Large intestine (tissue), 3 donors: ENCODE data around the gene CHCHD5. TPM values are rescaled to one million over a fixed set of nuclear protein-coding genes. Genes with fewer than 3 reads are reported as not detected.

ENCODE experiments used
- DNase-seq, 2 donors: peaks; one replicate each; pipeline versions ENCODE4 v3.0.0 to v3.0.0-alpha.2; 2013
- H3K27ac ChIP-seq: one replicate; pipeline ENCODE4 v1.5.1; 2013; ENCODE audit warnings: low read length
- H3K27me3 ChIP-seq: 2 replicates; pipeline ENCODE4 v1.6.1; 2013; ENCODE audit warnings: low read length; ENCODE audit not compliant: control insufficient read depth, insufficient read depth
- H3K36me3 ChIP-seq: 2 replicates; pipeline ENCODE4 v1.6.1; 2013; ENCODE audit warnings: low read length; ENCODE audit not compliant: control insufficient read depth, insufficient read depth
- H3K4me1 ChIP-seq: one replicate; pipeline ENCODE4 v1.6.1; 2013; ENCODE audit warnings: low read length; ENCODE audit not compliant: control insufficient read depth, insufficient read depth
- H3K4me3 ChIP-seq: one replicate; pipeline ENCODE4 v1.5.1; 2013; ENCODE audit warnings: low read length
- H3K9me3 ChIP-seq: one replicate; pipeline ENCODE4 v1.6.1; 2013; ENCODE audit warnings: mild to moderate bottlenecking, low read depth, low read length, moderate library complexity; ENCODE audit not compliant: control insufficient read depth
- WGBS: methylation state at CpG from one replicate; pipeline ENCODE4 v1.1.5; 2013; ENCODE audit warnings: low lambda C conversion rate; ENCODE audit not compliant: insufficient coverage; 5-methylcytosine and 5-hydroxymethylcytosine counted together
- polyA plus RNA-seq: library from polyadenylated mRNA; unstranded; fragments of 120-200 nt; gene quantifications from one replicate; pipeline ENCODE4 v1.2.1, GENCODE V29; 2013

CHCHD5 gene
- polyA plus RNA-seq, 1 donor = 27.4 TPM

DNA sequence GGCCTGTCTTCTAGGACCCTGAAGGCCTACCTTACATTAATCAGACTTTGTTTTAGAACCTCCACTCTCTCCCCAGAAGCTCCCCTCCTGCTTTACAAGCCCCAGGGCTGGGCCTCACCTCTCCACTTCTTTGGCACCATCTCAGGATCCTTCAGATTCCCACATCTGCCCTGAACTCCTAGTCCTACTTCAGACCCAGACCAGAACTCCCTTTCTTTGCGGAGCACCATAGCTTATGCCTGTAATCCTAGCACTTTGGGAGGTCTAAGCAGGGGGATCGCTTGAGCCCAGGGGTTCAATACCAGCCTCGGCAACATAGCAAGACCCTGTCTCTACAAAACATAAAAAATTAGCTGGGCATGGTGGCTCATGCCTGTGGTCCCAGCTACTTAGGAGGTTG lies 991 bp downstream of the CHCHD5 start:
- WGBS = no CpG with 5 or more reads among the region's 3 CpGs

DNA sequence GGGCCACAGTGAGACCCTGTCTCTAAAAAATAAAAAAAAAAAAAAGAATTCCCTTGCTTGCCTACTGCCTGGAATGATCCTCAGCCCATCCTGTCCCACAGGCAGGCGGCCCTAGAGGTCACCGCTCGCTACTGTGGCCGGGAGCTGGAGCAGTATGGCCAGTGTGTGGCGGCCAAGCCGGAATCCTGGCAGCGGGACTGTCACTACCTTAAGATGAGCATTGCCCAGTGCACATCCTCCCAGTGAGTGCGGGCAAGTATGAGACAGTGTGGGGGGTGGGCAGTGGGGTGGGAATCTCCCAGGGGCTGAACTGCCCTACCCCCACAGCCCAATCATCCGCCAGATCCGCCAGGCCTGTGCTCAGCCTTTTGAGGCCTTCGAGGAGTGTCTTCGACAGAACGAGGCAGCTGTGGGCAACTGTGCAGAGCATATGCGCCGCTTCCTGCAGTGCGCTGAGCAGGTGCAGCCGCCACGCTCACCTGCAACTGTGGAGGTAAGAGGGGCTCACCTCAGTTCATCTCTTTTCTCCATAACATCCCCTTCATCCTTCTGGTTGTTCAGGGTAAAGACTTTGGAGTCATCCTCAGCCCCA lies 1.6 kb downstream of the CHCHD5 start:
- Histone ChIP-seq H3K36me3 (peaks cover 30% of the 10 kb centered on the region), H3K9me3 (no peaks in the 10 kb centered on the region), H3K4me1 (peaks cover 15% of the 10 kb centered on the region), H3K4me3 (no peak overlapping the region), H3K27me3 (no peaks in the 10 kb centered on the region), H3K27ac (no peak overlapping the region)
- WGBS = no CpG with 5 or more reads among the region's 18 CpGs
- DNase-seq = no peak

More for the DNA sequence above, 991 bp downstream of the CHCHD5 start:
- Histone ChIP-seq H3K4me3 (peak overlapping the region; percentile 72), H3K36me3 (peaks cover 26% of the 10 kb centered on the region), H3K4me1 (peaks cover 15% of the 10 kb centered on the region), H3K27me3 (no peaks in the 10 kb centered on the region), H3K27ac (peak overlapping the region; percentile 99), H3K9me3 (no peaks in the 10 kb centered on the region)
- no peak for DNase-seq

DNA sequence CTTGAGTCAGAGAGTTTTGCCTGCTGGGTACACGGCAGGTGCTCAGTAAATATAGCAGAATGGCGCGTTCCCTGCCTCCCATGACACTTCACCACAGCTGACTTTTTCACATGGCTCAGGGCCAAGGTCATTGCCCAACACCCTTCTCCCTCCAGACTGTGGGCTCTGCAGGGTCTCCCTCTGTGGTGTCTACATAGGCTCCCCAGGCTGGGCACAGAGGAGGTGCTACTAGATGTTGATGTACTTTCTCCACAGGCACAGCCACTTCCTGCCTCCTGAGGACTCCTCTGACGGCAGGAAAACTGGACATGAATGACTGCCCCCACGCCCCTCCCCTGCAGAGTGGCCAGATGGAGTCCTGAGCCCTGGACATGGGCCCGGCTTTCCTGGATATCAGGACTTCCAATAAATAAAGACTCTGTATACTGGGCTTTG lies 4.2 kb downstream of the CHCHD5 start:
- WGBS = no CpG with 5 or more reads among the region's 6 CpGs
- peaks cover 8% of the 10 kb centered on the region for H3K4me1 ChIP-seq
- H3K36me3 ChIP-seq = peaks cover 31% of the 10 kb centered on the region
- DNase-seq = no peak
- H3K27me3 ChIP-seq = no peaks in the 10 kb centered on the region
- H3K4me3 ChIP-seq = no peak overlapping the region
- no peaks in the 10 kb centered on the region for H3K9me3 ChIP-seq
- H3K27ac ChIP-seq = no peak overlapping the region

DNA sequence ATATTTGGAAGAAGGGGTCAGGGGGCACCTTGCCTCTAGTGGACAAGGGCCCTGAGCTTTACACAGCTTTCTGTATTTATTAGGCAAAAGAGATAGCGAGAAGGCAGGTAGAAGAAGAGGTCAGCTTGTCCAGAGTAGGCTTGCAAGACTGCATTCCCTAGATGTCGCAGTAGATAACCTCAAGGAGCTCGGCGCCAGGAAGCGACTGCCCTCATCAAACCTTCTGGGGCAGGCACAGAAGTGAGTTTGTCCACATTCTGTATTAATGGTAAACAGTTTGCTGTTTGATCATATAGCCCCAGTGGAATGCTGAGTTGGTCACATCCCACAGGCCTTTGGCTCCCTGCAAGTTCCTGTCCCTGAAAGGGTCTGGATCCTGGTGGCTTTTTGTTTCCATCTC lies 7.0 kb downstream of the CHCHD5 start:
- peaks cover 25% of the 10 kb centered on the region for H3K36me3 ChIP-seq
- WGBS = no CpG with 5 or more reads among the region's 5 CpGs
- H3K4me1 ChIP-seq = no peaks in the 10 kb centered on the region
- no peak overlapping the region for H3K27ac ChIP-seq
- H3K9me3 ChIP-seq = no peaks in the 10 kb centered on the region
- H3K4me3 ChIP-seq = no peak overlapping the region
- DNase-seq = no peak
- no peaks in the 10 kb centered on the region for H3K27me3 ChIP-seq

DNA sequence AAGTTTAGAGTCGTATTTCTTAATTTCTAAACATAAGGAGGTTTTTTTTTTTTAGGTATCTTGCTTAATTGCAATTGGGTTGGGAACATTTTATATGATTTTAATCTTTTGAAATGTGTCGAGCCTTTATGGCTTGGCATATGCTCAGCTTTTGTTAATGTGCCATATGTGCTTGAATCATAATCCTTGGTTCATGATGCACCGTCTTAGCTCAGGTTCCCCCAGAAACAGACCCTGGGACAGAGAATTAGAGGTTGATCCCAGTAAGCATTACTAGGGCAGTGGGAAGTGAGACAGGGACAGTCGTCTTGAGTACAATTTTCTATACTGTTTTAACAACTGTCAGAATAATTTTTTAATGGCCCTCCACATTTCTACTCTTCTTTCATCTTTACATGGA lies 9.3 kb downstream of the CHCHD5 start:
- H3K36me3 ChIP-seq = peaks cover 9% of the 10 kb centered on the region
- no CpG with 5 or more reads among the region's 4 CpGs for WGBS
- H3K27ac ChIP-seq = no peak overlapping the region
- H3K9me3 ChIP-seq = no peaks in the 10 kb centered on the region
- no peaks in the 10 kb centered on the region for H3K27me3 ChIP-seq
- H3K4me1 ChIP-seq = no peaks in the 10 kb centered on the region
- no peak for DNase-seq
- no peak overlapping the region for H3K4me3 ChIP-seq

DNA sequence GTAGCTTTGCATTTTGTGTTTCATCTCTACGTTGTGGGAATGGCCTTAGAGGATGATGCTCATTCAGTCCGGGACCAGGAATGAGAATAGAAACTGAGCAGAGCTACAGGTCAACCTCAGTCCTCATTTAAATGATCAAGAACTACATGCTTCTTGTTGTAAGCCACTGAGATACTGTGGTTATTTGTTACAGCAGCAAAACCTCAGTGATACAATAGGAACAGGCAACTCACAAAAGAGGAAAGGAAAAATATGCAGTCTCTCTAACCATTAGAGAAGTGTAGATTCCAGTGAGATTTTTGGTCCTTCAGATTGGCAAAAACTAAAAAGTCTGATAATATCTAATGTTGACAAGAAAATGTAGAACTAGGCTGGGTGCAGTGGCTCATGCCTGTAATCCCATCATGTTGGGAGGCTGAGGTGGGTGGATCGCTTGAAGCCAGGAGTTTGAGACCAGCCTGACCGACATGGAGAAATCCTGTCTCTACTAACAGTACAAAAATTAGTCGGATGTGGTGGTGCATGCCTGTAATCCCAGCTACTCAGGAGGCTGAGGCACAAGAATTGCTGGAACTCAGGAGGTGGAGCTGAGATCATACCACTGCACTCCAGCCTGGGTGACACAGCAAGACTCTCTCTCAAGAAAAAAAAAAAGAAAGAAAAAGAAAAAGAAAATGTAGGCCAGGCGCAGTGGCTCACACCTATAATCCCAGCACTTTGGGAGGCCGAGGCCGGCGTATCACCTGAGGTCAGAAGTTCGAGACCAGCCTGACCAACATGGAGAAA lies 13.3 kb downstream of the CHCHD5 start:
- H3K36me3 ChIP-seq = no peaks in the 10 kb centered on the region
- no peak overlapping the region for H3K4me3 ChIP-seq
- no peaks in the 10 kb centered on the region for H3K9me3 ChIP-seq
- no peaks in the 10 kb centered on the region for H3K27me3 ChIP-seq
- no peak overlapping the region for H3K27ac ChIP-seq
- no peaks in the 10 kb centered on the region for H3K4me1 ChIP-seq
- 83% methylated on average over 2 of the region's 10 CpGs for WGBS
- no peak for DNase-seq

DNA sequence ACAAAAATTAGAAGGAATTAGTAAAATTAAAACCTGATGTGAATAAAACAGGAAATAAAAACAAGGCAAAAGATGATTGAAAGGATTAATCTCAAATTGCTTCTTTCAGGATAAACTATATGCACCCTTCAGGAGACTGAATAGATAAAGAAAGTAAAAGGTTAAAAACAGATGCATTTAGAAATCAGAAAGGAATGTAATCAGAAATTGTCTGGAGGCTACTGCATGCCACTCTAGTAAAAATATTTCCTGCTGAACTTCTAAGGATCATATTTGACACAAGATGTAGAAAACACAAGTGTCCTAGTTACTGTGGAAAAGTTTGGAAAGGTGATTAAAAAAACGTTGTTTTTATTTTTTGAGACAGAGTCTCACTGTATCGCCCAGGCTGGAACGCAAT lies 16.2 kb downstream of the CHCHD5 start:
- Histone ChIP-seq H3K27me3 (no peaks in the 10 kb centered on the region), H3K4me1 (no peaks in the 10 kb centered on the region), H3K4me3 (no peak overlapping the region), H3K36me3 (no peaks in the 10 kb centered on the region), H3K9me3 (no peaks in the 10 kb centered on the region), H3K27ac (no peak overlapping the region)
- no peak for DNase-seq
- WGBS = no CpG with 5 or more reads among the region's 3 CpGs

DNA sequence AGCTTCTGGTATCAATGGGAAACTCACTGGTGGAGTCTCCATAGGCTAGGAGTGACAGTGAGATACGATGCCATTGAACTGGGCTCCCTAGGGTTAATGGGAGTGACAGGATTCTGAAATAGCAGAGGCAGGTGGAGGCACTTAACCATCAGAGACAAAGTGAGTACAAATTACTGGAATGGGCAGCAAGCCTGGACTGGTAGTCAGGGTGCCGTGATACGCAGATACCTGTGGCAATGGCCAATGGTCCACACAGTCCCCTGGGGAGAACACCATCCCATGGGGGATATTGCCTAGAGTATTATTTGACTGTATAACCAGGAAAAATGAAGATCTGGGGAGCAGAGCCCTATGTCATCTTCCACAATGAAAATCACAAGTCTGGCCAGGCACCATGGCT lies 17.3 kb downstream of the CHCHD5 start:
- no peaks in the 10 kb centered on the region for H3K4me1 ChIP-seq
- no peak overlapping the region for H3K4me3 ChIP-seq
- no peak overlapping the region for H3K27ac ChIP-seq
- no CpG with 5 or more reads among the region's 3 CpGs for WGBS
- H3K36me3 ChIP-seq = no peaks in the 10 kb centered on the region
- no peaks in the 10 kb centered on the region for H3K9me3 ChIP-seq
- no peak for DNase-seq
- H3K27me3 ChIP-seq = no peaks in the 10 kb centered on the region

DNA sequence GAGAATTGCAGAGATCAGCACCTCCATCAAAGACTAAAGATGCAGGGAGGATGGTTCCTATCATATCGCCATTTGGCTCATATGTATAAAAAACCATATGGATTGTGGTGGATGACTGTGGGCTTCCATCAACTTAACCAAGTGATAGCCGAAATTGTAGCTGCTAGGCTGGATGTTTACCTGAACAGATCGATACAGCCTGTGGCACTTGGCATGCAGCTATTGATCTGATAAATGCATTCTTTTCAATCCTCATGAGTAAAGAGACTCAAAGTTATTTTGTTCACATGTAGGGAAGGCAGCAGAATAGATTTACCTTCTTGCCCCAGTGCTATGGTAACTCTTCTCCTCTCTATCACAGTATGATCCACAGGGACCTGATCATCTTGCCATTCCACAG lies 18.5 kb downstream of the CHCHD5 start:
- H3K4me3 ChIP-seq = no peak overlapping the region
- no peaks in the 10 kb centered on the region for H3K4me1 ChIP-seq
- WGBS = no CpG with 5 or more reads among the region's 3 CpGs
- no peak for DNase-seq
- no peaks in the 10 kb centered on the region for H3K9me3 ChIP-seq
- H3K36me3 ChIP-seq = no peaks in the 10 kb centered on the region
- H3K27me3 ChIP-seq = no peaks in the 10 kb centered on the region
- H3K27ac ChIP-seq = no peak overlapping the region

DNA sequence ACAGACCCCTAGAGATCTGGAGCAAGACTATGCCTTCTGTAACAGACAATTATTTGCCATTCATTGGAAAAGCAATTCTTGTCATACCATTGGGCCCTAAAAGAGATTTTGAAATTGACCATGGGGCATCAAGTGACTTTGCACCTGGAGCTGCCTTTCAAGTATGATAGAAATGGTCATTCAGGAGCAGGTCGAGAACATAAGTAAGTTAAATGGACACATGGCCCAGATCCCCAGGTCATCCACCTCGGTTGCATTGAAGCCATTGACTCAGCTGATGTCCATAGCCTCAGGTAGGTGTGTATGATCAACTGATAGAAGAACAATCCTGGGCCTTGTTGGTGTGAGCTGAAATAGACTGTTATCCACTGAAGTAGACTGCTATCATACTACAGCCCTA lies 19.3 kb downstream of the CHCHD5 start:
- Histone ChIP-seq H3K27ac (no peak overlapping the region), H3K4me3 (no peak overlapping the region), H3K36me3 (no peaks in the 10 kb centered on the region), H3K9me3 (no peaks in the 10 kb centered on the region), H3K27me3 (no peaks in the 10 kb centered on the region), H3K4me1 (no peaks in the 10 kb centered on the region)
- no peak for DNase-seq
- whole genome bisulfite sequencing = no CpG with 5 or more reads among the region's 2 CpGs

DNA sequence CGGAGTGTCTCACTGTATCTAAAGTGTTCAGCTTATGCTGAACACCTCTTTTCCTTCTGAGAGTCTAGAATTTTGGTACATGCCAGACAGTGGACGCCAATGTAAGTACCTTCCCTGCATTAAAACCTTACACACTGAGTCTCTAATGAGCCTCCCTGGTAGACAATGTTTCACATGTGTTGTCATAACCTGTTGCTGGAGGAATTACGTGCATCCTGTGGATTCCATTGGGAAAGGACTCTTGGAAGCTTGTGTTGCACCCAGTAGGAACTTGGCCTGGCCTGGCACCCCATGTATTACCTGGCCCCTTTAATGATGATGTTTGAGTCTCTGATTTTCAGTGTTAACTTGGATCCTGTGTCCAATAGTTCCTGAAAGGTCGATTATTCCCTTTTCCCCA lies 20.5 kb downstream of the CHCHD5 start:
- no peaks in the 10 kb centered on the region for H3K36me3 ChIP-seq
- no peak for DNase-seq
- no peak overlapping the region for H3K27ac ChIP-seq
- no peaks in the 10 kb centered on the region for H3K4me1 ChIP-seq
- H3K4me3 ChIP-seq = no peak overlapping the region
- whole genome bisulfite sequencing = no CpG with 5 or more reads among the region's 4 CpGs
- no peaks in the 10 kb centered on the region for H3K27me3 ChIP-seq
- no peaks in the 10 kb centered on the region for H3K9me3 ChIP-seq
